ENCODE data around the gene FANCF.

FANCF gene

DNA sequence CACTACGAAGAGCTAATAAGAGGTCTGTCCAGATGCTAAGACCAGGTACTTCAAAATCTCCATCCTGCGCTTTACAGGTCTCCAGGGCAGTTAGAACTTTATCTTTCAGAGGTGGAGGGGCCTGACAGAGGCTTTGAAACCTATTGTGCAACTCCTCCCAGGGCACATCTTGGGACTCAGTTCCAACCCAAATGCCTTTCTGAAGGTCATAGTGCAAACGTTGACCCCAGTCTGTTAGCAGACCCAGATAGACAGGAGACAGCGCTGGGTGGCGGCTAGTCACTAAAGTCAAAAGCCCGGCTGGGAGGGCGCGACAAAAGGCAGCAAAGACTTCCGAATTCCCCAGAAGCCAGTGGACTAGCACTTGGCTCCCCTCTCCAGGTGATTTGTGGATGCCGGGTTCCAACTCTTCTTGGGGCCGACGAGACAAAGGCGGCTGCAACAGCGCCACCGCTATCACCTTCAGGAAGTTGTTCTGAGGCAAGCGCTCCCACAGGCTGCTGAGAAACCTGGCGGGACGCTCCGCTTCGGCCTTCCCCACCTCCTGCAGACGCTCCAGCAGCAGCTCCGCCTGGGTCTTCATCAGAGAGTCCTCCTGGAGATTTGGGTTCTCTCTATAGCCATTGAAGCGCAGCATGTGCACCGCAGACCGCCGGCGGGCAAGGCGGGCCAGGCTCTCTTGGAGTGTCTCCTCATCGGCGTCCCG, 728 bp downstream of the FANCF start:
- peak; percentile 30 for DNase-seq (ENCODE audit: low spot score)

- DNase-seq (ENCODE audit: low spot score) = no peak
Measured at GRCh38 chr11:22617868-22618267, 7.8 kb downstream of the FANCF start.

DNA sequence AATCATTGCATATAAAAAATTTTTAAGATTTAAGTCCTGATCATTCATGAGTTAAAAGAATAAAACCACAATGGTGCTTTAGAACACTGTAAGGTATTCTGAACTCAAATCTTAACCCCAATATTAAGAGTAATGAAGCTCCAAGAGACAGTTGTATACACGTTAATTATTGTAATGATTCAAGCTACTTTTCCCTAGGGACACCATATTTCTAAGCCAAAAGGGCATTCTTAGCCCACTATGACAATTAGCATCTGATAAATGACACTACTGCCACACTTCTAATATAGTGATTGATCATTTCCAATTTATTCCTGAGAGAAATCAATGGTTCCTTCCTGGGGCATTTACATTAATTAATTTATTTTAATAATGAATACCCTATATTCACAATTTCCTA, 21.7 kb downstream of the FANCF start:
- DNase-seq (ENCODE audit: low spot score) = no peak

- DNase-seq (ENCODE audit: low spot score) = no peak
Measured at GRCh38 chr11:22602504-22602903, 23.1 kb downstream of the FANCF start.

DNA sequence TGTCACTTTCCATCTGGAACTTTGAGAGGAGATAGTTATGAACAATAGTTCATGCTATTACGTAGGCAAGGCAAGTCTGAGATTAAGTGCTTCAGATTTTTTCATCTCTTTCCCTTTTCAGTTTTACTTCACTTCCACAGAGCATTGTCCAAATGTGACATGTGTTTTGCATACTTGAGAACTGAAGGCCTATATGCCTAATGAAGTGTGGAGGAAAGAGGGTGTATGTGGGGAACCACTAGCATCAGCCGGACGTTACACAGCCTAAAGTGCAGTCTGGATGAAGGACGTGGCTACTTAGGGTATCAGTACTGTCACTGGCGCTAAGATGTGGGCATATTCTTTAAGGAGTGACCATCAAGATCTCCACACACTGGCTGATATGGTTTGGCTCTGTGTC, 26.2 kb downstream of the FANCF start:
- DNase-seq (ENCODE audit: low spot score) = no peak

DNA sequence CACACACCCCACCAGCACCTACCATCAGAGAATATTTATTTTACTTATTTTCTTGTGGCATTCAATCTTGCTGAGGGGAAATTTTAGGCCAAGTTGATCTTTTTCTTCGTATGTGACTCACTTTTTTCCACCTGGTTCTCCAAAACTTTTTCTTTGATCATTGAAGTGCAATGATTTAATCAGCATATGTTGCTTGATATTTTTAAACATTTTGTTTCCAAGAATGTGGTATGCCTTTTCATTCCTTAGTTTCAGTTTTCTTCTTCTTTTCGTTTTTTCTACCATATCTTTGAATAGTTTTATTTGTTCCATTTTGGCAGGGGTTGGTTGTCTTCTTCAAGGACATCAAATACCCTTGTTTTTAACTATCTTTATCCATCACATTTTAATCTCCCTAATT, 28.6 kb downstream of the FANCF start:
- no peak for DNase-seq (ENCODE audit: low spot score)

GRCh38 chr11:22584976-22585375, 40.6 kb downstream of the FANCF start:
- DNase-seq (ENCODE audit: low spot score) = no peak

DNA sequence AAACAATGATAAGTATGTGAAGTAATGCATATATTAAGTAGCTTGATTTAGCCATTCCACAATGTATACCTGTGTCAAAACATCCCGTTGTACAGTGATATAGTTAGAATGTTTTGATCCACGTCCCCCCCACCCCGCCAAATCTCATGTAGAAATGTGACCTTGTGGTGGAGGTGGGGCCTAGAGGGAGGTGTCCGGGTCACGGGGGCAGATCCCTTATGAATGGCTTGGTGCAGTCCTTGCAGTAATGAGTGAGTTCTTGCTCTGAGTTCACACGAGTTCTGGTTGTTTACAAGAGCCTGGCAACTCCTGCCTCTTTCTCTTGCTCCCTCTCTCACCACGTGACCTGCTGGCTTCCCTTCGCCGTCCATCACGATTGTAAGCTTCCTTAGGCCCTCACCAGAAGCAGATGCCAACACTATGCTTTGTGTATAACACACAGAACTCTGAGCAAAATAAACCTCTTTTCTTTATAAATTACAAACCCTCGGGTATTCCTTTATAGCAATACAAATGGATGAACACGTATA, 41.6 kb downstream of the FANCF start:
- DNase-seq (ENCODE audit: low spot score) = no peak

DNA sequence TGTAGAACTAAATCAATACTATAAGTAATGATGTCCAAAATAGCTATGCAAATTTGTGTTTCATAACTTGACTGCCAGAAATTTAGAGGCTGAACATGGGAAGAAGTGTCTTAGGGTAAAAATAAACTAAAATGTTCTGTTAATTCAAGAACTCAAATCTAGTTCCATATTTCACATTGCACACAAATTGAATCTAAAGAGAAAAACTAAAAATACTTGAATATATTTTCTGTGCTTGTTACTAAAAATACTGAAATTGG, 43.5 kb downstream of the FANCF start:
- DNase-seq (ENCODE audit: low spot score) = no peak

DNA sequence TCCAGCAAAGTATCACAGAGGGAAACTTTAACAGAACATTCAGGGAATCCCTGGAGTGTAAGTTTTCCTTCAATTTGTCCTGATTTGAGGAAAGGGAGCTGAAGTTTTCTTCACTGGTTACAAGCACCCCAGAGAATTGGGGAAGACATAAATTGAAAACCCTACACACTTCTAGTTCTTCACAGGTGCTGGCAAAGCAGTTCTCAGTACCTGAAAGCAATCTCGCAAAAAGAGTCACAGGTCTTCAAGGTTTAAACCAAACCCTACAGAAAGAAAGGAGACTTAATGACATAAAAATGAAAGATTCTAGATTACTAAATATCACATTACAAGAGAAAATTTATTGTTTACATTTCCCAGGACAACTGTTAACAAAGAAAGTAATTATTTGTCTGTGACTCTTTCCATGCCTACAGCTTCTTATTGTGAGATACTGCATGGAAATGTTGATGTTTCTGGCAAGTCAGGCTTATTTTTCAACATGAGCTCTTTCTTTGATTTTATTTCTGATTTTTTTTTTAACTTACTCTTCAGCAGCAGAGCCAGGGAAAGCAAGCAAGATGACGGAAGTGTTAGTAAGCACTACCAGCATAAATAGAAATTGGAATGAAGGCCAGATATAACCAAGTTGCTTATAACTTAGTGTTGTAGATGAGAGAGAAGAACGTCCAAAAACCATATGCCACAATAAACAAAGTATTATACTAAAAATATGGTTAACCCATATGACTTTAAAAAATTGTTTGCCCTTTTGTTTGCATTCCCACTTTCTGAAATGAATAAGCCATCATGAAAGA, 44.1 kb downstream of the FANCF start:
- no peak for DNase-seq (ENCODE audit: low spot score)

GRCh38 chr11:22577854-22578253, 47.8 kb downstream of the FANCF start:
- DNase-seq (ENCODE audit: low spot score) = no peak
